ENCODE data around the gene ZC3H10.

GRCh38 chr12:56163533-56164344 lies 45.7 kb downstream of the ZC3H10 start:
- TF ChIP-seq FOXM1 (IDR thresholded peaks at IDR 0.05; ENCODE audit: borderline replicate concordance): no peak
- no peak for TF ChIP-seq SUZ12 (IDR thresholded peaks at IDR 0.05)
- TF ChIP-seq BHLHE40 (IDR thresholded peaks at IDR 0.05; ENCODE audit: borderline replicate concordance): no peak
- TF ChIP-seq SP1 (IDR thresholded peaks at IDR 0.05): no peak
- TF ChIP-seq, protein P1, sequence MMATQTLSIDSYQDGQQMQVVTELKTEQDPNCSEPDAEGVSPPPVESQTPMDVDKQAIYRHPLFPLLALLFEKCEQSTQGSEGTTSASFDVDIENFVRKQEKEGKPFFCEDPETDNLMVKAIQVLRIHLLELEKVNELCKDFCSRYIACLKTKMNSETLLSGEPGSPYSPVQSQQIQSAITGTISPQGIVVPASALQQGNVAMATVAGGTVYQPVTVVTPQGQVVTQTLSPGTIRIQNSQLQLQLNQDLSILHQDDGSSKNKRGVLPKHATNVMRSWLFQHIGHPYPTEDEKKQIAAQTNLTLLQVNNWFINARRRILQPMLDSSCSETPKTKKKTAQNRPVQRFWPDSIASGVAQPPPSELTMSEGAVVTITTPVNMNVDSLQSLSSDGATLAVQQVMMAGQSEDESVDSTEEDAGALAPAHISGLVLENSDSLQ (IDR thresholded peaks at IDR 0.05): no peak
- no peak for TF ChIP-seq NFRKB (IDR thresholded peaks at IDR 0.05)
- no peak for TF ChIP-seq CTBP1 (IDR thresholded peaks at IDR 0.05; ENCODE audit: borderline replicate concordance)
- TF ChIP-seq LEF1 (IDR thresholded peaks at IDR 0.05; ENCODE audit: borderline replicate concordance): no peak

Data from HEK293T (cell line).